GM19238 (cell line): ENCODE measurements around the gene CHCHD1.
"Not testable (repeated sequence)": the region's sequence is repeated elsewhere in the genome, so short reads cannot be mapped to it uniquely, and the experiment has no call there.

Experiments used
- DNase-seq: peaks from one replicate; pipeline ENCODE4 v3.0.0; 2011; ENCODE audit warnings: low spot score; ENCODE audit not compliant: insufficient read length

Gene CHCHD1

DNA sequence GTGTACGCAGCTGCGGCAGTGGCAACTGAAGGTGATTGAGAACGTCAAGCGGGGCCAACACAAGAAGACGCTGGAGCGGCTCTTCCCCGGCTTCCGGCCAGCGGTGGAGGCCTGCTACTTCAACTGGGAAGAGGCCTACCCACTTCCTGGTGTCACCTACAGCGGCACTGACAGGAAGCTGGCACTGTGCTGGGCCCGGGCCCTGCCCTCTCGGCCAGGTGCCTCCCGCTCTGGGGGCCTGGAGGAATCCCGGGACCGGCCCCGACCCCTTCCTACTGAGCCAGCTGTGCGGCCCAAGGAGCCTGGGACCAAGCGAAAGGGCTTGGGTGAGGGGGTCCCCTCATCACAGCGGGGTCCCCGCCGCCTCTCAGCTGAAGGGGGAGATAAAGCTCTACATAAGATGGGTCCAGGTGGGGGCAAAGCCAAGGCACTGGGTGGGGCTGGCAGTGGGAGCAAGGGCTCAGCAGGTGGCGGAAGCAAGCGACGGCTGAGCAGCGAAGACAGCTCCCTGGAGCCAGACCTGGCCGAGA, 10.1 kb downstream of the CHCHD1 start:
- DNase-seq = no peak

DNA sequence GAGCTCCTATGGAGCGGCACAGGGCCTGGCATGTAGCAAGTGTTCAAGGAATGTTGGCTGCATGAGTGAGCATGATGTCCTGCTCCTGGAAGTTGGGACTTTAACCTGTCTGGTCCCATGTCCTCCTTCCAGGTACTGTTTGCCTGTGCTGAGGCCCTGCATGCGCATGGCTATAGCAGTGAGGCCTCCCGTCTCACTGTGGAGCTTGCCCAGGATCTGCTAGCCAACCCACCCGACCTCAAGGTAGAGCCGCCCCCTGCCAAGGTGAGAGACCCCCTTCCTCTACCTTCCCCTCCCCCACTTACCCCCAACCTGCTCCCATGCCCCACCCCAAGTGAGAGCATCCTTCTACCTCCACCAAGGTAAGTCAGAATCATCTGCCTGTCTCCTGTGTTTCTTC, 11.6 kb downstream of the CHCHD1 start:
- no peak for DNase-seq

GRCh38 chr10:73795491-73795890, 13.6 kb downstream of the CHCHD1 start:
- DNase-seq = not testable (repeated sequence)

GRCh38 chr10:73796035-73796434, 14.2 kb downstream of the CHCHD1 start:
- DNase-seq = not testable (repeated sequence)

- DNase-seq = no peak
Measured at GRCh38 chr10:73796766-73797165, 14.9 kb downstream of the CHCHD1 start.

GRCh38 chr10:73797324-73798025, 15.6 kb downstream of the CHCHD1 start:
- no peak for DNase-seq

DNA sequence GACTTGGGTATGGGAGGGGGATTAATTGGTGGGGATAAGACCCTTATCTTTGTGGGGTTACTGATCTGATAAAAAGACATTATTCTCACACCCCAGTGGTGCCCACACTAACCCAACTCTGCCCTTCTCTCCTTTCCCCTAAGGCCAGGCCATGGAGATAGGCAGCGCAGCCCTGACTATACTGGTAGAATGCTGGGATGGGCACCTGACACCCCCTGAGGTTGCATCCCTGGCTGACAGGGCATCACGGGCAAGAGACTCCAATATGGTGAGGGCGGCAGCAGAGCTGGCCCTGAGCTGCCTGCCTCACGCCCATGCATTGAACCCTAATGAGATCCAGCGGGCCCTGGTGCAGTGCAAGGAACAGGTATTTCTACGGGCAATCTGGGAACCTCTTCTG, 16.2 kb downstream of the CHCHD1 start:
- DNase-seq = no peak

DNA sequence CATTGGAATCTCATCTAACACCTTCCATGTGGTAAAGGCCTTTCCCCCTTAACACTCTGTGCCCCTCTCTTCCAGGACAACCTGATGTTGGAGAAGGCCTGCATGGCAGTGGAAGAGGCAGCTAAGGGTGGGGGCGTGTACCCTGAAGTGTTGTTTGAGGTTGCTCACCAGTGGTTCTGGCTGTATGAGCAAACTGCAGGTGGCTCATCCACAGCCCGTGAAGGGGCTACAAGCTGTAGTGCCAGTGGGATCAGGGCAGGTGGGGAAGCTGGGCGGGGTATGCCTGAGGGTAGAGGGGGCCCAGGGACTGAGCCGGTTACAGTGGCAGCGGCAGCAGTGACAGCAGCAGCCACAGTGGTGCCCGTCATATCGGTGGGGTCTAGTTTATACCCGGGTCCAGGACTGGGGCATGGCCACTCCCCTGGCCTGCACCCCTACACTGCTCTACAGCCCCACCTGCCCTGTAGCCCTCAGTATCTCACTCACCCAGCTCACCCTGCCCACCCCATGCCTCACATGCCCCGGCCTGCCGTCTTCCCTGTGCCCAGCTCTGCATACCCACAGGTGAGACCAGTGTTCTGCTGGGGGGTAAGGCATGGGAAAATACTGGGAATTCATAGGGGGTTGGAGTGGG, 17.2 kb downstream of the CHCHD1 start:
- no peak for DNase-seq

GRCh38 chr10:73799899-73800559, 18.2 kb downstream of the CHCHD1 start:
- no peak for DNase-seq

GRCh38 chr10:73800560-73801252, 18.9 kb downstream of the CHCHD1 start:
- no peak for DNase-seq

DNA sequence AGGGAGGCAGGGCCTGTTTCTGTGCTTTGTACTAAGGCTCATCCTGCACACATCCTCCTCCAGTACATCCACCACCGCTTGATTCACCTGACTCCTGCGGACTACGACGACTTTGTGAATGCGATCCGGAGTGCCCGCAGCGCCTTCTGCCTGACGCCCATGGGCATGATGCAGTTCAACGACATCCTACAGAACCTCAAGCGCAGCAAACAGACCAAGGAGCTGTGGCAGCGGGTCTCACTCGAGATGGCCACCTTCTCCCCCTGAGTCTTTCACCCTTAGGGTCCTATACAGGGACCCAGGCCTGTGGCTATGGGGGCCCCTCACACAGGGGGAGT, 19.4 kb downstream of the CHCHD1 start:
- no peak for DNase-seq

DNA sequence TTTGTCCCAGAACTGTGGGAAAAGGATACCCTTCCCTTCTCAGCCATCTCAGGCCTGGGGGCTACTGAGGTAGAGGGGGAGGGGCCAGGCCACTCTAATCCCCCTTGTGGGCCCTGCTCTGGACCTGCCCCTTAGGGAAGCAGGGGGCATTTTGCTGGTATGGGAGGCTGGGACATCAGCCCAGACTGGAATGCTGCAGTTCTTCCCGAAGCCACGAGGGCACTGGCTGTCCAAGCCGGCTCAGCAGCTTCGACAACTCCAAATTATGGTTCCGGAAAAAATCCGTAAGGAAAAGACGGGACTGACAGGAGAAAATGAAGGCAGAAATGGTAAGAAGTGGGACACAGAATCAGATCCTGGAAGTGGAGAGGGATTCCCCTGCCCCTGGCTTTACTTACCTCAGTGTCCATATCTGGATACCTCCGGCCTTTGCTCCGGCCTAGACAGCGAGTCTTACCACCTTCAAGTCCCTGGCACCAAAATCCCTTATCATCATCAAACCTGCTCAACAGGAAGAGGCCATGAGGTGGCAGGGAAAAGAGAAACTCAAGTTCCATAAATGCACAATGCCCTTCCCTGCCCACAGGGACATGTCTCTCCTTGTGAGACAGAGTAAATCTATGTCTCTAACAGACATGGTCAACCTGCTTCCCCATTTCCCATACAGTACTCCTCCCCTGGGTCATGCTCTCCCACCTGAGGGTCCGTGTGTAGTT, 20.6 kb downstream of the CHCHD1 start:
- DNase-seq = no peak

DNA sequence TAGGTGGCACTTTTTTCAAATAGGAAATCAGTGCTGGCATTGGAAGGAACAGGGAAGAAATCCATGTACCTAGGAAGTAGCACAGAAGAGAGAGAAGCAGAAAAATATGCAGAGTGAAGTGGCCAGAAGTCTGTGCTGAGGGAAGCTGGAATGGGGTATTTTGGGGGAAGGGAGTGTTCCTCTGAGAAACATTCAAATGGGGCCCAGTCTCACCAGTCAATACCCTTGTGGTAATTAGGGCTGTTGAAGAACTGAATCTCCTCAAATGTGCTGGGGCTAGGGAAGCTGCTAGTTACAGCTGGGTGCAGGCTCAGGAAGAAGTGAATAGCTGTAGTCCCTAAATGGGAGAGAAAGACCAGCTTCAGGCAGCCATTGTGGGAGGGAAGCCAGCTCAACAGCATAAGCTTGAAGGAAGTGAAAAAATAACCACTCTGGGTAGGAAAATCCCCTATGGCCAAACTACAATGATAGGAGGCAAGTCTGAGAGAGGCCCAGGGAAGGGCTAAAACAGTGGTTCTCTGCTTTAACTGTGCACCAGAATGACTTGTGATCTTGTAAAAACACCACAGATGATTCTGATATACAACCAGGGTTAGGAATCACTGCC, 21.9 kb downstream of the CHCHD1 start:
- peak; percentile 45 for DNase-seq

DNA sequence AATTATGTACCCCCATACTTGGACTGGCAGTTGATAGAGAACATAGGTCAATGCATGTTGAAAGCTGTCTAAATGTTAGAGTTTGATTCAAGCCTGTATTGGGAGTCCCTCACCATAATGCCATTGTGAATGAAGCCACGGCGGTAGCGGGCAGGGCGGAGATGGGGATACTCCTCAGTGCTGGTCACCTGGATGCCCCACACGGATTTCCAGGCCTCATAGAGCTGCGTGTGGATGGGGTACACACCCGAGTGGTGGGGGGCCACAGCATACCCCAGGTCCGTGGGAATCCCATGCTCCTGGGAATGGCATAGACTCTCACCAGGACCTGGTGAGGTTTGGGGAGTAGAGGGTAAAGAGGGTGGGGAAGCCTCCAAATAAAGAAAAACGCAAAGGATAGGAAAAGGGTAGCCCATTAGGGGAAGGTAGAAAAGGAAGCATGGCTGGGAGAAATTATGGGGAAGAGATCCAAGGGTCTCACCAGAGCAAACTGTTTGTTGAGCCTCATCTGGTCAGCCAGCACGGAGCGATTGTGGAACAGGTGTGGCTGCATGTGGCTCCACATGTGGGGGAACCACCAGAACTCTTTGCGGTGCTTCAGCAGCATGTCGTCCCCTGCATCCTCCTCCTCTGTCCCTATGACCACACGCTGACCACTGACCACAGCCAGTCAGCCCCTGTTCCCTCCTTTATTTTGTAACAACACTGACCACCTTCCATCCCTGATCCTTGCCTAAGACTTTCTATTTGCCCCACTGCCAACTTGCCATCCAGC, 24.5 kb downstream of the CHCHD1 start:
- no peak for DNase-seq

- no peak for DNase-seq
Measured at GRCh38 chr10:73807471-73807870, 25.6 kb downstream of the CHCHD1 start.

GRCh38 chr10:73808021-73808815, 26.4 kb downstream of the CHCHD1 start:
- no peak for DNase-seq

GRCh38 chr10:73809061-73809818, 27.4 kb downstream of the CHCHD1 start:
- DNase-seq = no peak

GRCh38 chr10:73810358-73810734, 28.5 kb downstream of the CHCHD1 start:
- DNase-seq = no peak
